C1 segment of cervical spinal cord (tissue), 14 donors: ENCODE measurements around the gene SH2D4B.

ENCODE experiments used
- DNase-seq, 14 donors: peaks; one replicate each; lab custom pipeline; 2025; lab: John Stamatoyannopoulos, UW

SH2D4B gene

DNA sequence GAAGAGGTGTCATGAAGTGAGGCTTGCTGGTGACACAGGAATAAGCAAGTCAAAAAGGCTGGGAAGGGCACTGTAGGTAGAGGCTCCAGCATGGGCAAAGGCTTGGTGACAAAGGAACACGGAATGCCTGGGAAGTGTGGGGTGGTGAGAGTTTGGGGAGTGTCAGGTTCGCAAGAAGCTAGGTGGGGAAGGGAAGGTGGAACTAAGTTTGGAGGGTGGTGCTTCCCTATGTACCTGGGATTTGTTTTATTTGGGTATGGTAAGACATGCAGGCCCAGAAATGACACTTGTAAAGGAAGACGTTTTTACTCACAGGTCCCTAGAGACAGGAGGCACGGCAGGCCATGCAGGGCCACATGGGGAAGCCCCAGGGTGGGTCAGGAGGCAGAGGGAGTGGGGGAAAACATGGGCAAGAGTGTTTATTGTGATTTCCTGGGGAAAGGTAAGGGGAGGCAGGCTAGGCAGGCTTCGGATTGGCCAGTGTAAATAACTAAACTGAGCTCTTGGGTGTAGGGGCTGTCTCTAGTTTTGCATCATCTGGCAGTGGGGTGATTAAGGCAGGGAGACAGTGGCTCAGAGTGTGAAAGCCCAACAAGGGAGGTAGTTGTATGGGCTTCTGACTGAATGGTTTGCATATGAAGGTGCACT is 52.1 kb downstream of the SH2D4B start:
- no peak for DNase-seq

DNA sequence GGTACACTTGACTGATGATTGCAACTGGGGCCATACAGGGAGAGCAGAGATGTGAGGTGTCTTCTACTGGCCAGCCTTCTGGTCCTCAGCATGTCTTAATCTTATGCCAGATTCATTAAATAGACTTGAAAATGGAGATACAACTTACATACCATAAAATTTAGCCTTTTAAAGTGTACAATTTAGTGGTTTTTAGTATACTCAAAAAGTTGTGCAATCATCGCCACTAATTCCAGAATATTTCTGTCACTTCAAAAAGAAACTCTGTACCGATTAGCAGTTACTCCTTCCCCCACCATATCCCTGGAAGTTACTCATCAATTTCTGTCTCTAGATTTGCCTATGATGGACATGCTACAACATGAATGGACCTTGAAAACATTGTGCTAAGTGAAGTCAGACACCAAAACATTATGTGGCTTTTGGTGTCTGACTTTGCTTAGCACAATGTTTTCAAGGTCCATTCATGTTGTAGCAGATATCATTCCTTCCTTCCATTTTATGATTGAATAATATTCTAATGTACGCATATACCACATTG is 53.0 kb downstream of the SH2D4B start:
- no peak for DNase-seq

DNA sequence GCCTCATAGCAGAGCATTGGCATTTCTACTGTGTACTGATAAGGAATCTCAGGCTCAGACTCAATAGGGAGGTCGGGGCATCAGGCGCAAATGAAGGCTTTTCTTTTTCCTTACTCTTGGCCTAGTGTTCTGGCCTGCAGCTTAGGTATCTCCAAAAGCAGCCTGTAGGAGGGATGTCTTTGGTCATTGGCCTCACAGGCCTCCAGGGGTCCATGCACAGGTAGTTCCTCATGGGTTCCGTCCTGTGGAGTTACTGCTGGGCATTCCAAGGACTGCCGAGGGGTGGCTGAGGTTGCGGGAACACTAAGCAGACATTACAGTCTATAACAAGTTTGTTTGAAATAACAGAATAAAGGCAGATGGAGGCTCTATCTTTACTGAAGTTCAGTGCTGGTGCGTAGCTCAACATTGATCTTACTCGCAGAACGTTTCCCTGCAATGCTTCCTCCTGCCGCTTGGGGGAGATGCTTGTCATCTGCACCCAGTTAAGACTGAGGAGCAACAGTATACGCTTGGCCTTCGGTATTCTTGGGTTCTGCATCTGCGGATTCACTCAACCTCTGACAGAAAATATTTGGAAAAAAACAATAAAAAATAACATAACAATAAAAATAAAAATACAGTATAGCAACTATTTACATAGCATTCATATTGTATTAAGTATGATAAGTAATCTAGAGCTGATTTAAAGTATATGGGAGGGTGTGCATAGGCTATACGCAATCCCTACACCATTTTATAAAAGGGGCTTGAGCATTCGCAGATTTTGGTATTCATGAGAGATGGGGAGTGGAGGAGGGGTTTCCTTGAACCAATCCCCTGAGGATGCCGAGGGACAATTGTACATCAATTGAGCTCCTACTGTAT is 58.9 kb downstream of the SH2D4B start:
- no peak for DNase-seq

DNA sequence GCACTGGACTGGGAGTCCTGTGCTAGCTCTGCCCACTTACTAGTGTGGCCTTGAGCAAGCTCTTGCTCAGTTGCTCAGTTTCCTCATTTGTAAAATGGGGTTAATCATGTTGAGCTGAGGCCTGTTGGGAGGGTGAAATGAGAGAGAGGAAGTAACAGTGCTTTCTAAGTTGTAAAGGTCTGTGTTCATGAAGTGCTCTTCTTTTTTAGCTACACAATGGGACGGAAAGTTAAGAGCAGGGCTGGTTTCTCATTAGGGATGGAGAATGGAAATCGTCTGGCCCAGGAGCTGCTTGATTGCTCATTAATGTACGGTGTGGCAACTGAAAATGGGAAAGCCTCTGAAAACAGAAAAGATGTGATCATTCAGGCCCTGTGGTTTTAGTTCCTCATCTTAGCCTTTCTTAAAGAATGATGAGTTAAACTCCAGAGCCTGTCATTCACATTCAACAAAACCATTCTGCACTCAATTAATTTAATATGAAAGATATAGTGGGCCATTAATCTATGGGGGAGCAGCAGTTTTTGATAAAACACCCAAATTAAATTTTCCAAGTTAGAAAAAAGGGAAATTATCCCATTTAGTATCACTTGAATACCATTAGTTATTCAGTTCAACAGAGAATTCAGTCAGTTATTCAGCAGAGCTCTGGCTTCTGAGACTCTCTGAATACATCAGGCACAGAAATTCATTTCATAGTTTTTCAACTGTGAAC is 60.5 kb downstream of the SH2D4B start:
- DNase-seq = no peak

DNA sequence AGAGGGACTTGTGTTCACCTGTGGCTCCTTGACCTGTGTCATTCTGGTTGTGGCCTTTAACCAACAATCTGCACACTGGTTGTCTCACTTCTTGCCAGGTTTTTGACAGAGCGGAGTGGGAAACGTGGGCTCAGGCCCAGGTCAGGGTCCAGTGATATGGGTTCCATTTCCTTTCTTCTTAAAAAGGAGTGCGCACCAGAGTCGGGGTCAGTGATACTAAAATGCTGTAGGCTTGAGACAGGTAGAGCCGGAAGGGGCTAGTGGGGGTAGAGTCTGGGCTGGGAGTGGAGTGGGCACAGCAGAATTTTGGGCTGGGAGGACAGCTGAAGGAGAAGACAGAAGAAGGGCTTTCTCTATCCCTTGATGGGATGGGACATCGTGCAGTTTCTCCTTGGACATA is 61.2 kb downstream of the SH2D4B start:
- DNase-seq = no peak

DNA sequence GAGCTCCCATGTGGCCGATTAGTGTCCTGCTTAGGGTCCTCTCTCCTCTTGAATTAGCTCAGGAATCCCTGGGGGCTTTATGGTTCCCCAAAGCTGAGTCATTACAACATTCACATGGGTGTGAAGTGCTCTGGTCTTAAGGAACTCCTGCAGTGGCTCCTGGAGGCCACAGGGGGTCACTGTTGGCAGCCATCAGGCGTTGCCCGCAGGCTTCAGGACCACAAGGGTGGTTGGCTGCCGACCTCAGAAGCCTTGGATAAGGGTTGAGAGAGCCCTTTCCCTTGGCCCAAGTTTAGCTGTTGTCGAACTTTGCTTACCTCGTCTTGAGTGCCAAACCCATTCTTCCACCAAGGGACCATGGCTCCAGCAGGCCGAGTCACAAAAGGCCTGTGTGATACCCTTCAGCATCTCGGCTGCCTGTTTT is 61.7 kb downstream of the SH2D4B start:
- peak in 5 of 14 donors; percentile 6 to 30 (median 20) for DNase-seq

DNA sequence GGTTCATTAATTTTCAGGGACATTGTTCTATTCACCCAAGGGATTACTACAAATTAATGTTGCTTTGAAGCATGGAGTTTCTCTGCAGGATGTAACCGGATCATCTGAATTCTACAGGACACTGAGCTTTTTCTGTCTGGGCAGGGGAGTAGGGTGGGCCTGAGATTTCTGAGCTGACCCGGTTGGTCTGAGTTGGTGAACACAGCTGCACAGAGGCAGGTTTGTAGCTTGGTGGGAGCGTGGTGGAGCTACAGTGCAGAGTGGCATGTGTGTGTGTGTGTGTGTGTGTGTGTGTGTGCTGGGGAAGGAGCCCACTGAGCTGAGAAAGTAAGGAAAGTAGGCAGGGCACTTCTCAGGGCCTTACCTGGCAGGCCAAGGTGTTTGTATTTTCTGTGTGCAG is 62.6 kb downstream of the SH2D4B start:
- no peak for DNase-seq

DNA sequence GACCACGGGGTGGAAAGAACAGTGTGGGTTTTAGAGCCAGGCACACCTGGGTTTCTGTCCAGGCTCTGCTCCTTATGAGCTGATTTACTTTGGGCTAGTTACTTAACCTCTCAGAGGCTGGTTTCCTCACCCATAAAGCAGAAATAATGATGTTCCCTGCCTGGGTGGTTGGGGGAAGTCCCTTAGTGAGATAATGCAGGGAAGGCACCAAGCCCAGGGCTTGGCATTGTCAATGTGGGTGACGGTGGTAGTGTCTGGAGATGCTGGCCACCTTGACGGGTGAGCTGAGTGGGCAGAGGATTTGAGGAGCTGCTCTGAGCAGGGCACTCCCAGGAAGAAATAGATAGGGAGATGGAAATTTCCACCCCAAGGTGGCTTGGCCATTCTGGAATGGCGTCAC is 65.2 kb downstream of the SH2D4B start:
- no peak for DNase-seq

DNA sequence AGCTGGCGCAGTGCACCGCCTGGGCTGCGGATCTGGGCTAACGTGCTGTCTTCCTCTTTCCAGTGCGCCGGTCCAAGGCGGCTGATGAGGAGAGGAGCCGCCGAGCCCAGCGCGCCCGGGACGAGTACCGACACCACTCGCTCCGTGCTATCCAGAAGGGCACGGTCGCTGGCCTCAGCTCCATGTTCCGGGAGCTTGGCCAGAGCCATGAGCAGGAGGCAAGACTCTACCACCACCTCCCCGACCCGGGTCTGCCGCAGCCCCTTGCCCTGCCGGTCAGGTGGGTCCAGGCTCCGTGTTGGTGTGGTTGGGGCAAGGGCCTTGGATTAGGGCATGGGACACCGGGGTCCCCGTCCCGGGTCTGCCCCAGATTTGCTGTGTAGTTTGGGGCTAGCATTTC is 65.8 kb downstream of the SH2D4B start:
- no peak for DNase-seq

DNA sequence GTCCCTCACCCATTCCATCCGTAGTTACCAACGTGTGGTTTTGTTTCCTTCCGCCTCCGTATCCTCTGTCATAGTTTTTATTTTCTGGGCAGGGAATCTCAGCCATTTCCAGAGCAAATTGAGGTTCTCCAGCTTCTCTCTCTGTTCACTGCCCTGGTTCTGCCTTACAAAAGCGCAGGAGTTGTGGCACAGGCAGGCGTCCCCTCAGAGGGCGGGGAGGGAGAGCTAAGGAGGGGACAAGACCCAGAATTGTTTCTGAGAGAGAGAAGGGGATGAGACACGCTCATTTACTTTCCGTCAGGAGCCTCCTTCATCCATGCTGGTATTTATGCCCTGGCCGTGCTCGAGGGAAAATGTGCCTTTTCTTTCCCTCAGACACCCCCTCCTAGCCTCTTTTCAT is 71.0 kb downstream of the SH2D4B start:
- no peak for DNase-seq

DNA sequence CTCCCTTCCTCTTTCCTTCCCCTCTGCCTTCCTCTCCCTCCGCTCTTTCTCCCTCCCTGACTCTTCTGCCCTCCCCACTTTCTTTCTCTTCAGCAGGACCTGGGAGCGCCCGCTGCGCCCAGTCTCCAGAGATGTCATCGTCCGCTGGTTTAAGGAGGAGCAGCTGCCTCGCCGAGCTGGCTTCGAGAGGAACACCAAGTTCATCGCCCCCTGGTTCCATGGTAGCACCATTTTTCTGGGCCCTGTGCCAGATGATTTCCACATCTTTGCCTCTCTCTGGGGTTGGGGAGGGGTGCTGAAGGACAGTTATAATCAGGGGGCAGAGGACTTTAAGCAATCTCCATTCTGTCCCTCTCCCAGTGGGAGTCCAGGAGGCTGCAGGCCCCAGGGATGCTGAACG is 71.6 kb downstream of the SH2D4B start:
- DNase-seq = no peak

DNA sequence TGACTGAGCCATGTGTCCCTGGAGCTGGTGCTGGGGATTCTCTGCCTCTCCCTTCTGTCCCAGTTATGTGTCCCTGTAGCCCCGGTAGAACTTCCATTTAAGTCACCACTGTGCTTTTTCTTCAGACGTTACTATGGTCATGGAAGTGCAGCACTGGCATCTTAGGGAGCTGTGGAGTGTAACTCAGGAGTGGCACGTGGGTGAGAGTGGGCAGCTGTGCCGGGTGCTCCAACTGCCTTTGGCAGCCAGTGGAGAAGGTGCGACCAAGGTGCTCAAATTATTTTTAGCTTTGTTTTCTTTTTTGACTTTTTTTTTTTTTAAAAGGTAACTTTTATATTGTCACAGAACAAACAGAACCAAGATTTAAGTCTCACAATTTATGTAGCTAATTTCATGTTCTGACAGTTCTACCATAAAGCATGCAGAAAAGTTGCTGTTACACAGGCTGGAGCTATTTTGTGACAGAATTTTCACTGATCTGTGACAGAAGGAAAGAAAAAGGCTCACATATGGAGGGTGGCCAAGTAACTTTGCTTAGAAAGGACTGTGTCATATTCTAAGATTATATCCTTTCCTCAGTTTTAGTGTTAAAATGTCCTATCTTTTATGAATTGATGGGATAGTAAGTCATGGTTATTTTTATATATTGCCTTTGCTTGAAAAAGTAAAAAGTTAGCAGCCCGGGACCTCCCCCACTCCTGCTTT is 73.9 kb downstream of the SH2D4B start:
- no peak for DNase-seq

DNA sequence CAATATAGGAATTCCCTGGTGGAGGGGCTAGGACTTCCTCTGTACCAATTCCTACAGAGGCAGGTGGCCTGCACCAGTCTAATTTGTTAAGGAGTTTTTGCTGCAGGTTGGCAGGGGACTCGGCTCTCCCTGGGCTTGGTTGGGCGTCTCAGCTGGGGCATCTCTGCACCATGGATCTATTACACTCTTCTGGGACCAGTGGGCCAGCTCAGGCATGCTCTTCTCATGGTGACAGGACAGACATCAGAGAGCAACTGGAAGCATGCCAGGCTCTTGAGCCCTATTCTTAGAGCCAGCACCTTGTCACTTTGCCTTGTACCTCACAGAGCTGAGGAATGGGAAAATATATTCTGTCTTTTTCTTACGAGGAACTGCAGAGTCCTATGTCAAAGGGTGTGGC is 74.6 kb downstream of the SH2D4B start:
- DNase-seq = no peak

DNA sequence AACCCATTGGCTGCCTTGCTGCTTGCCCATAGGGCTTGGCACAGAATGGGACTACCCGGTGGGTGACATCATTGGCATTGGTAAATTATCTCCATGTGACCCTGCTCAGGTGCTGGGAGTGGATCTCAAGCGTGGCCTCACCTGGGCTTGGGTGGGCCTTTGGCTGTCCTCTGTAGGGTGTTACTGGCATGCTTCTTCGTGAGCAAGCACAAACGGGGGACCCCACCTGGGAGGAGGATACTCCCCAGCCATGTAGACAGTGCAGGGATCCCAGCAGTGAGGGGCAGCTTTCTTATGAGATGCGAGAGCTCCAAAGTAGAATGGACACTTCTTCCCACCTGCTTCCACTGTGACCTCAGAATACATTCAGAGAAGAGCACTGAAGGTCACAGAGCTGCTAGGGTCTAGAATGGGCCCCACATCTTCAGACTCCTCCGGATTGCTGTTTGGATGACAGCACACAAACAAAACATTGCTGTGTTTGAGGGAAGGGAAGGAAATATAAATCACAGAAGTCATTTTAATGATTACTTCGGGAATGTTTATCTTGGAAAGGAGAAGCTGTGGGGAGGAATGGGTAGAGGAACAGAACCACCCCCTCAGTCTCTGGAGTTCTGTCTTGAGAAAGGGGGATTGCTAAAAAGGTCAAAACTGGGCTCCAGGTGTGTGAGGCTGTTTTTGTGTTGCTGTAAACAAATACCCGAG is 75.9 kb downstream of the SH2D4B start:
- no peak for DNase-seq

DNA sequence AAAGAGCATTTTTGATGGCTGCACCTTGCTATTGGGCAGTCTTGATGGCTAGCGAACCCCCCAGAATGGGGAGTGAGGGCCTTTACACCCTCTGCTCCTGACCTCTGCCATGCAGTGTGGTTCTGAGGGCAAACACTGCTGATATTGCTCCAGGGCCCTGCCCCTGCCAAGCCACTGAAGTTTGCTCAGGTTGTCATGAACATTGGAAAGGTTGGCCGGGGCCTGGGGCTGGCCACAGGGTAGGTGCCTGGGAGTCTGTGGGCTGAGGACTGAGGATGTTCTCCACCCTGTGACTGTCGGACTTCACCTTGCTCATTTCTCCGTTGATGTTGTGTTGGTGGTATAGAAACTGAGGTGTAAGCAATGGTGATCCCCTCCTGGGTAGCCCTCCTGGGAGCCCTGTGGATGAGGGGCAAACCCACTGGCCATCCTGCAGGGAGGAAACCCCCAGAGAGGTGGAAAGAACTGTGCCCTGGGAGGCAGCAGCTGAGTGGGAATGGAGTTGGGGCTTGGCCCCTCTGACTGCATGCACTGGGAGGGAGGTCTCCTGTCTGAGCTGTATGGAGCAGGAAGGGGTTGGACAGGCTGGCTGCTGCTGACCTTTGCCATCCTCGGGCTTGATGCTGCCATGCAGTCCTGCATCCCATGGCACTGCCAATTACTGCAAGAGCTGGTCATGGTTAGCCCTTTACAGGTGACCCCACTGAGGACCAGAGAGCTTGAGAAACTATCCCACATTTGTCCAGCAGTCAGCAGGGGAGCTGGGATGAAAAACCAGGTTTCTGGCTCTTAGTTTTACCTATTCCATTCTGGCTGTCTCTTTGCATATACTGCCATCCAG is 77.1 kb downstream of the SH2D4B start:
- DNase-seq = no peak

DNA sequence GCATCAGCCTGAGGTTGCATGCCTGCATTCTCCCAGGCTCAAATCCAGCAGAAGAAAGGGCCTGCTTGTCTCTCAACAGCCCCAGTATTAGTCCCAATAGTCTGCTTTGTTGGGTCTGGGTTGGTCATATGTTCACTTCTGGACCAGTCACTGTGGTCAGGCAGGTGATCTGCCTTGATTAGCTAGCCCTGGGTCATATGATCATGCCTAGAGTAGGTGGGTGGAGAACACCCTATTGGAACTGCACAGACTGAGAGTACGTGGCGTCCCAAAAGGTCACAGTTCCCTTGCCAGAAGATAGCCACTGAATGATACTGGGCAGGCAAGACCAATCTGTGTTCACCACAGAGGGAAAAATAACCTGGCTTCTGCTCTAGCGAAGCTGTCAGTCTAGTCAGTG is 80.1 kb downstream of the SH2D4B start:
- DNase-seq = no peak

DNA sequence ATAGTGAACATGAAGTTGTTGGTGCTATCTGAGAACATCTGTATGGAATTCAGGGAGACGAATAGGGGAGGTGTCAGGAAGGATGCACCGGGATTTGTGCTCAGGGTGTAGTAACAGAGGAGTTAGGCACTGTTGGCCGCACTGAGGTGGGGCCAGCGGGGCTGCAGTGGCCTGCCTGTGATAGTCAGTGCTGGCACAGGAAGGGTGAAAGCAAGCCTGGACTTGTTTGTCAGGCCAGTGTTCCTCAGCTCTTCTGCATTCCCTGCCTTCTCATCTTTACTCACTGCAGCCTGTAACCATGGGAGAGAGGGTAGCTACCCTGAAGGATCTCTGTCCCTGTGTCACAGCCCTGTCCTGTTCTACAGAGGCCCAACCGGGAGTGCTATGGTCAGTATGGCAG is 81.3 kb downstream of the SH2D4B start:
- no peak for DNase-seq

DNA sequence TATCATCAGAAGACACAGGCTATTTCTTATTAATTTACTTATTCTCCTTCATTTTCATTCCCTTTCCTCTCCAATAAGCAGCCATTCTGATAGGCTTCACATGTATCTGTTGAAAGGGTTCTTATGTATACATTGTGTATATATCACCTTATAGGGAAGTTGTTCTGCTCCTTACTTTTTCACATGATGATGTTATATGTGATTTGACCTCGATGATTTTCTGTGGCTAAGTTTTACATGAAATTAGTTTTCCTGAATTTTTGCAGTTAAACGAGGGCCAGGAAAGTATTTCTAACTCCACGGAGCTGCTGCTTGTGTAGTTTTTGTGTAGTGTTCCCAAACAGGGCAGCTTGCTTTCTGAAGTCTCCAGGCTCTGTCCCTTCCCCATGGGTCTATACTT is 84.5 kb downstream of the SH2D4B start:
- DNase-seq = no peak

DNA sequence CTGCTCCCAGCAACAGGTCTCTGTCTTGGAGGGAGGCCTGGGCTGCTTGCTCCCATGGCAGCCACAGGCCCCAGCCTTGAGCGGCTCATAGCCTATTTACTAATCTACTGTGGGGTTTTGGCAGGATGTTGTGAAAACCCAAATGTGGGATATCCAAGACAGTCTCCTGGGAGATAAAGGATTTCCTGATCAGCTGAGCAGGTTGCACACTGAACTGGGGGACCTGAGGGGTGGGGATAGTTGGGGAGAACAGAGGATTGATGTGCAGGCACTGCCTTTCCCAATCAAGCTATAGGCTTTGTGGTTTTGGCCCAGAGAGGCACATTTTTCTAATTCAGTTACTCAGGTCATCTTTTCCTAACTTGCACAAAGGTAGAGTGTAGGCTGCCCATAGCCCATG is 92.6 kb downstream of the SH2D4B start:
- DNase-seq = no peak

DNA sequence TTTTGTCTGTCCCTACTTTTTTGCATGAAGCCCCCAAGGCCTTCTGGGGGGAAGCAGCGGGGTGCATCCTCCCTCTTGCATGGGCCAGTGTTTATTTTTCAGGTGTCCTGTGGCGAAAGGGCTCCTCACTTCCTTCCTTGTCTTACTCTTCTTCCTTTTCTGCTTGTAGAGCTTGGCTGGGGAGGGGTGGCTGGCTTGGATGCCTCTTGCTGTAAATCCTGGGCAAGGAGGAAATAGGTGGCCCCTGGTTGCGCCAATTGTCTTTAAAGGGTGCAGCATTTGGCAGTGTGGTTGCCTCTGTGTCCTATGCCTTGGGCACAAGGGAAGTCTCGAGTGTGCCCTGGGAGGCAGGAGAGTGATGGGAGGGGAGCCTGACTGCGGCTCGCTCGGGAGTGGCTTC is 95.0 kb downstream of the SH2D4B start:
- DNase-seq = no peak
